ENCODE results near the gene RPS17. TPM values are rescaled to one million over a fixed set of nuclear protein-coding genes. Genes with fewer than 3 reads are reported as not detected.
"Not testable (repeated sequence)": the region's sequence is repeated elsewhere in the genome, so short reads cannot be mapped to it uniquely, and the experiment has no call there.

RPS17 gene
- total RNA-seq, 2 experiments from 2014 or later, result 2,581 to 2,594 TPM

DNA sequence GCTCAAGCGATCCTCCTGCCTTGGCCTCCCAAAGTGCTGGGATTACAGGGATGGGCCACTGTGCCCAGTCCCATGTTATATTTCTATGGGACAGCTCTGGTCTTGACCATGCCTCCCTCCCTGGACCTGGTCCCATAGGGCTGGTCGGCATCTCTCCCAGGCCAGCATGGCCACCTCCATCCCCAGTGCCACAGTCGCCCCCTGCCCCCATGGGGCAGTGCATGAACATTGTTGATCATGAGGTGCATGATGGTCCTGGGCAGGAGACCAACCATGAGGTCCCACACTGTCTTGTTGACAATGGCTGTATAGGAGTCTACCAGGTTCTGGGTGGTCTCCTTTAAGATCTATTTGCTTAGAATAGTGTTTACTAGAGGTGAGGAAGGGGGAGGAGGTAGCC lies 6.5 kb downstream of the RPS17 start:
- peaks cover 36% of the 10 kb centered on the region for H3K4me1 Mint-ChIP-seq (ENCODE audit: low read depth)
- CTCF ChIA-PET, result no interaction called here
- no peak overlapping the region for H3K4me3 Mint-ChIP-seq
- POLR2A ChIA-PET, result no interaction called here
- intact Hi-C loops (cut with micrococcal nuclease), result no loop called here
- H3K36me3 Mint-ChIP-seq, result peaks cover 46% of the 10 kb centered on the region
- no peak for DNase-seq
- no peaks in the 10 kb centered on the region for H3K27me3 Mint-ChIP-seq
- no peaks in the 10 kb centered on the region for H3K9me3 Mint-ChIP-seq
- peak overlapping the region; percentile 36 for H3K27ac Mint-ChIP-seq

DNA sequence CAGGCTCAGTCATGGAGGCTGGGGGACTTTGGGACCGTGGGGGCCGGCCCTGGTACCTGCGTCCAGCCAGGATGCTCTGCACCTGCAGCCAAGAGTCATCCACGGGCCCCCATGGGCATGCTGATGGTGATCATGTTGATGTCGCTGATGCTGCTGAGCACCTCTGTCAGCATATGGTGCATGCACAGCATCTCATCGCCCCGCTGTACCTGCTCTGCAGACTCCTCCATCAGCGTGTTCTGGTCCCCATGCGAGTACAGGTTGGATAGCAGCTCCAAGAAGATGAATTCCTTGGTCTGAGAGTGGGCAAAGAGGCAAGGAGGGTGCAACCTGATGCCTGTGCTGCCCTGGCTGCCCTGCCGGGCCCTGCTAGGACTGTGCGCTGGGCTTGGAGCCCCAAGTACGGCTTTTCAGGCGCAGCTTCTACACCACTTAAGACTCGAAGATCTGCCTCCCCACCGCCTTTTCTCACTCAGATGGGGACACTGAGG lies 7.2 kb downstream of the RPS17 start:
- Mint-ChIP-seq H3K36me3 (peaks cover 39% of the 10 kb centered on the region), H3K27ac (no peak overlapping the region), H3K4me3 (no peak overlapping the region), H3K27me3 (no peaks in the 10 kb centered on the region), H3K4me1 (ENCODE audit: low read depth) (peaks cover 34% of the 10 kb centered on the region), H3K9me3 (no peaks in the 10 kb centered on the region)
- ChIA-PET CTCF (no interaction called here), POLR2A (no interaction called here)
- no peak for DNase-seq
- intact Hi-C loops (cut with micrococcal nuclease), result no loop called here

DNA sequence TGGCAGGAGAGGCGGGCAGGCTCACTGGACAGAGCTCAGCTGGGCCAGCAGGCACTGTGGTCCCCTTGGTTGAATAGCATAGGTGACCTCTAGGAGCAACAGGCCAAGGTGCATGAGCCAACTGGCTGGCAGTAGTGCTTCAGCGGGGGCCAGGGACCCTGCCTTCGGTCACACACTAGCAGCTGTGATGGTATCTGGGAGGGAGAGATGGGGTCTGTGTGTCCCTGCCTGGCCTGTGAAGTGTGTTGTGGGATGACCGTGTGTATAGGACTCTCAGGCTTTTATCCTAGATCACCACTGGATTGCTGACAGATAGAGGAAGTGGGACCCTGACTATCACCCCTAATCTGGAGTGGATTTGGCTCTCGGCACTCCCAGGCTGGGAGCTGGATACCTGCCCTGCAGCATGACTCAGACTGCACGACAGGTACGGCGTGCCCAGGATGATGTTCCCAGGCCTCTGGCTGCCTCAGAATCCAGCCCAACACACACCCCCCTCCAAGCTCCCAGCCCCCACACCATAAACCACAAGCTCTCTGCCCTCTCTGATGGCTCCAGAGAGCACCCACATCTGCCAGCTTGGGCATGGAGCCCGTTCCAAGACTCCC lies 7.8 kb downstream of the RPS17 start:
- Mint-ChIP-seq H3K9me3 (no peaks in the 10 kb centered on the region), H3K36me3 (peaks cover 33% of the 10 kb centered on the region), H3K27me3 (no peaks in the 10 kb centered on the region), H3K4me1 (ENCODE audit: low read depth) (peaks cover 29% of the 10 kb centered on the region), H3K27ac (no peak overlapping the region), H3K4me3 (no peak overlapping the region)
- no peak for DNase-seq
- POLR2A ChIA-PET, result interaction anchor here (2.5 kb wide), 1 partner anchor 8 kb away, joined by 17 read pairs; the partner anchor contains the start of gene RPS17
- intact Hi-C loops (cut with micrococcal nuclease), result no loop called here
- CTCF ChIA-PET, result interaction anchor here (3.2 kb wide), 1 partner anchor 9 kb away, joined by 58 read pairs; the partner anchor contains the start of gene RPS17

DNA sequence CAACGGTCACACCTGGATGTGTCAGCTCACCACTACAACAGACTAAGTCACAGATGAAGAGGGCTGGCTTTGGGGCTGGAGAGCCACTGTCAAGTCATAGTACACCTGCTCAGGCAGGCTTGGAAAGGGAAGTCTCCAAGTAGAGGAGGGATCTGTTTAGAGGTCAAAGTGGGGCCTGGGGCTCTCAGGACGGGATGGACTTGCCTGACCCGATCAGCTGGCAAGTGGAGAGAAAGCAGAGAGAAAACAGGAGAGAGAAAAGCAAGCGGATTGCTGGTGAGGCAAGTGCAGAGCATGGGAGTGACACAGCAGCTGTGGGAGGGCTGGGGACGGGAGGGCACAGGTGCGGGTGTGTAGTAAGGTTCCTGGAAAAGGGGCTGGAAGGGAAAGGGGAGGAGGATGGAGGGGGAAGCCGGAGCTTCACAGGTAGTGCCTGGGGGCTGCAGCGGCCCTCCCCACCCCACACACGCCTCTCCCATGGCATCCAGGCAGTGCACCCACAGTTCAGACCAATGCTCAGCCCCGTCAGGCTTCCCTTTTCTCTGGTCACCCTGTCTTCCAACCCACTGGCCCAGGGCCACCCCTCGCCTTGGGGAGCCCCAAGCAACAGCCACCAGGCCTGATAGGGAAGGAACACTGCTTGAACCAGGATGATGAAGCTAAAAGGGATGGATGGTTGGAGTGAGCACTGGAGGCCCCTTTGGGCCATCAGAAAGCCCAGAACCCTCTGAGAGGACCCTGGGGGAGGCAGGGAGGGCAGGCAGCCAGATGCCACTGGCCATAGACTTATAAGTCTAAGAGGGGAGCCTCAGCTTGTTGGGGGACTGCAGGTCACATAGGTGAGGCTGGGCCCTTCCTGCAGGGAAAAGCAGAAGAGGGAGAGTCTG lies 8.5 kb downstream of the RPS17 start:
- intact Hi-C loops (cut with micrococcal nuclease), result no loop called here

DNA sequence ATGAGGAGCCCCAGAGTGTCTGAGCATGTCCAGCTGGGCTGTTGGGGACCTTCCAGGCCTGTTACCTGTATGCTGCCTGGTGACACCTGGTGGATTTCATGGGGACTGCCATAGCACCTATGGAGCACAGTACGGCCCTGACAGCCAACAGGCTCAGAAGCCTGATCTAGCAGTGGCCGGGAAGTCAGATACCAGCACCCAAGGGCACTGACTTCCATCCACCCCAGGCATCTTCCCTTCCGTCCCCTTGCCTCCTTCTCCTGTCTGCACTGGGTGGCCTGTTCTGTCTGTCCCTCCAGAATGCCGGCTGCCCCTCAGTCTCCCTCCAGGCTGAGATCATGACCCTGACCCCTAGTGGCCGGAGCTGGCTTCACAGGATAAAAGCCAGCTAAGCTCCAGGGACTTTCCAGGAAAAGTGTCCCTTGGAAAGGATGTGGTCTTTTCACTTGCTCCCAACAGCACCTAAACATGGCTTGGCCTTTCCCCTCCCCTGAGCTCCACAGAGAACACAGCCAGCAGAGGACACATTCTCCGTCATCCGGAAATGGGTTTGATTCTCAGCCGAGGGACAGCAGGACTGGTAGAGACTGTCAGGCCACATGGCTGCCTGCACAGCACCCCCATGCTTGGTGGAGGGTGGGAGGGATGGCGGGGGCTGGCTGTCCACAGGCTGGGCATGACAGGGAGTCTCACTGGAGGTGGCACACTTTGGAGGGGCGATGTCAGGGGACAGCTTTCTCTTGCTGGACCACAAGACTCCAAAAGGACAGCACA lies 9.5 kb downstream of the RPS17 start:
- CTCF ChIA-PET, result interaction anchor here (0.7 to 3.2 kb wide), 19 partner anchors 10 to 586 kb away, joined by 3 to 58 read pairs (median 4); partner anchors contain the start of genes CPEB1, RAMAC and RPS17
- Mint-ChIP-seq H3K27ac (peak overlapping the region; percentile 76), H3K9me3 (no peaks in the 10 kb centered on the region), H3K36me3 (peaks cover 17% of the 10 kb centered on the region), H3K27me3 (no peaks in the 10 kb centered on the region), H3K4me1 (ENCODE audit: low read depth) (peaks cover 15% of the 10 kb centered on the region), H3K4me3 (peak overlapping the region; percentile 31)
- DNase-seq, result peak; percentile 78
- POLR2A ChIA-PET, result interaction anchor here (2.5 kb wide), 1 partner anchor 9 kb away, joined by 17 read pairs; the partner anchor contains the start of gene RPS17
- intact Hi-C loops (cut with micrococcal nuclease), result loop anchor here (1.0 kb wide), 2 partner anchors 10 to 470 kb away; partner anchors contain the start of gene RPS17

More for the DNA sequence above, 8.5 kb downstream of the RPS17 start:
- H3K27me3 Mint-ChIP-seq, result no peaks in the 10 kb centered on the region
- POLR2A ChIA-PET, result interaction anchor here (2.5 kb wide), 1 partner anchor 9 kb away, joined by 17 read pairs; the partner anchor contains the start of gene RPS17
- H3K9me3 Mint-ChIP-seq, result no peaks in the 10 kb centered on the region
- H3K36me3 Mint-ChIP-seq, result peaks cover 26% of the 10 kb centered on the region
- H3K27ac Mint-ChIP-seq, result peak overlapping the region; percentile 1
- H3K4me3 Mint-ChIP-seq, result no peak overlapping the region
- peak; percentile 9 for DNase-seq
- peaks cover 21% of the 10 kb centered on the region for H3K4me1 Mint-ChIP-seq (ENCODE audit: low read depth)
- CTCF ChIA-PET, result interaction anchor here (0.7 to 3.2 kb wide), 9 partner anchors 10 to 526 kb away, joined by 3 to 58 read pairs (median 5); partner anchors contain the start of genes RAMAC and RPS17

DNA sequence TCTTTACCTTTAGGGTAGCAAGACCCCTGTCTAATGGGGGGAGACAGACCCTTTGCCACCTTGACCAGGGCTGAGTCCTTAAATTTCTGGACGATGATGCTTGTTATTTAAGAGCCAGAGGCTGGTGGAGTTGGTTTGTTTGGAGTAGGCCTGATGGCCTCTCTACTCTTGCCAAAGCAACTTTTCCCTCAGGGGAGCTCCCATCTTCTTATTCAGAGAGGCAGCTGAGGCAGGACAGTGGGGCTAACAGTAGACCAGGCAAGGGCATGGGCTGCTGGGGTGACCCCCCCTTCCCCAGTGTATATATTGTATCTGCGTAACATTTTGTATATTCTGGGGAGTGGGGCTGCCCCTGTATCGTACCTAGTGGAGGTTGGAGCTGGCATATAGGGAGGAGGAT lies 10.3 kb downstream of the RPS17 start:
- Mint-ChIP-seq H3K4me3 (no peak overlapping the region), H3K27me3 (no peaks in the 10 kb centered on the region), H3K4me1 (ENCODE audit: low read depth) (peaks cover 14% of the 10 kb centered on the region), H3K36me3 (peaks cover 10% of the 10 kb centered on the region), H3K27ac (no peak overlapping the region), H3K9me3 (no peaks in the 10 kb centered on the region)
- intact Hi-C loops (cut with micrococcal nuclease), result loop anchor here (1.0 kb wide), 2 partner anchors 10 to 470 kb away; partner anchors contain the start of gene RPS17
- ChIA-PET POLR2A (interaction anchor here (2.5 kb wide), 1 partner anchor 10 kb away, joined by 17 read pairs; the partner anchor contains the start of gene RPS17), CTCF (interaction anchor here (1.3 to 3.2 kb wide), 4 partner anchors 11 to 528 kb away, joined by 4 to 58 read pairs (median 4); partner anchors contain the start of genes CPEB1 and RPS17)
- DNase-seq, result no peak

DNA sequence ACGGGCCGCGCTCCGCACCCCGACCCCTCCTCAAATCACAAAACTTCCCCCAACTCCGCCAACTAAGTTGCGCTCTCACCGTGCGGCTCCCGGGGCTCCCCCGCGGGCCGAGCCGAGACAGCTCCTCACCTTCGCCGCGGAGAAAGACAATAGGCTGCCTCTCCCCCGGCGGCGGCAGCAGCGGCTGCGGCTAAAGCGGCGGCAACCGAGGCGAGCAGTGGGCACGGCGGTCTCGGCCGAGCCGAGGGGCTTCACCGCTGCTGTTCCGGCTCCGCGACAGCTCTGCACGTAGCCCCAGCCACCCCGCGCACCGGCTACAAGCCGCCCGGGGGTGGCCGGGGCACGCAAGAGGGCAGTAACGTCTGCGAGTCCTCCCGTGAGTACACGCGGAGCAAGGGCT lies 26.7 kb downstream of the RPS17 start:
- H3K9me3 Mint-ChIP-seq; CTCF ChIA-PET; H3K36me3 Mint-ChIP-seq; H3K4me1 Mint-ChIP-seq (ENCODE audit: low read depth); DNase-seq; H3K27me3 Mint-ChIP-seq; H3K27ac Mint-ChIP-seq; H3K4me3 Mint-ChIP-seq; POLR2A ChIA-PET; intact Hi-C loops (cut with micrococcal nuclease): not testable (repeated sequence)

DNA sequence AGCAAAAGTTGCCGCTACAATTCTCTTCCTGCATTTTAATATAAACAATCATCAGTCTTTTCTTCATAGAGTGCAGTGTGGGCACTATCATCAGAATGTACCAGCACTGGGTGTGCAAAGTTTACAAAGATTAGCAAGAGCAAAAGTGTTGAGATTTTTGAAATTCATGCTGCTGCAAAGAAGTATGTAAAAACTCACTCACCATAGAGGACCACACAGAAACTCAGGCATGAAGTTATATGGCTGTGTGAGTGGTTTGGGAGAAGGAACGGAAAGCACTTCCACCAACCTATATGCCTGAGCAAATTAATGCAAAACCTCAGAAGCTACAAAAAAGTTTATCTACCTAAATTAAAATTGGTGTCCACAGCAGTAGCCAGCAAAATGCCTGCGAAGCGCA lies 32.6 kb downstream of the RPS17 start:
- H3K9me3 Mint-ChIP-seq; H3K4me3 Mint-ChIP-seq; H3K36me3 Mint-ChIP-seq; CTCF ChIA-PET; H3K4me1 Mint-ChIP-seq (ENCODE audit: low read depth); H3K27ac Mint-ChIP-seq; POLR2A ChIA-PET; H3K27me3 Mint-ChIP-seq; intact Hi-C loops (cut with micrococcal nuclease); DNase-seq: not testable (repeated sequence)

DNA sequence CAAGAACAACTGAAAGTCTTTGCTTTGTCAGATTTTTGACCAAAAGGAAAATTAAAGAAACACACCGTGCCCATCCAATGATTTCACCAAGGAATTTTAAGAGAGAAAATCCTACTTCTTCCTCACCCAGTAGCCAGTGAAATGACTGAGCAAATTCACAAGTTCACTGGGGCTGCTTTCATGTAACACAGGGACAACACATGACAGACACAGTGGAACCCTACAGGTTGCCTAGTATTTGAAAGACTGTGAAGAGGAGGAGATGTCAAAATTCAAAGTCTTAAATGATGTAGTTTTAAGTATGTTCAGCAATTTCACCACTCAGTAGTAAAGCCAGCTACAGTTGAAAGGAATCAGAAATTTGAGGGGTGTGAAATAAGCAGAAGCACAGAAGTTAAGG lies 33.2 kb downstream of the RPS17 start:
- DNase-seq, H3K36me3 Mint-ChIP-seq, POLR2A ChIA-PET: not testable (repeated sequence)

DNA sequence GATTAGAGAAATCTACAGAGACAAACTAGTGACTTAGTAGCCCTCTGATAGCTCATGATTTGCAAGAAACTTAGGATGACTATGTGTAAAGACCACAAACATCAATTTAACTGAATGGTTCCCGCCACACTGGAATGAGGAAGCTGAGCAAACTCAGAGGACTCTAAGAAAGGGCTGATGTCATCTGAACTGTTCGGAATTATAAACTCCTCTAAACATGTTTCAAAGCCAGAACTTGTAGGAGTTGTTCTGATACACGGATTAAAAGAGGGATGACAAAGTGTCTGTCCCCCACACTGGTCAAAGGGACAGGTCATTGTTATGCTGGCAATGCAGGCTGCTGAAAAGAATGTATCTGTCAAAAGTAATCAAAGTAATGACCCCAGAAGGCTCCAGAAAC lies 34.4 kb downstream of the RPS17 start:
- H3K4me1 Mint-ChIP-seq (ENCODE audit: low read depth); POLR2A ChIA-PET; CTCF ChIA-PET; H3K27ac Mint-ChIP-seq; DNase-seq; H3K4me3 Mint-ChIP-seq; H3K27me3 Mint-ChIP-seq; intact Hi-C loops (cut with micrococcal nuclease); H3K9me3 Mint-ChIP-seq; H3K36me3 Mint-ChIP-seq: not testable (repeated sequence)

More for the DNA sequence above, 33.2 kb downstream of the RPS17 start:
- H3K4me3 Mint-ChIP-seq; H3K27ac Mint-ChIP-seq; H3K27me3 Mint-ChIP-seq; intact Hi-C loops (cut with micrococcal nuclease); H3K4me1 Mint-ChIP-seq (ENCODE audit: low read depth); CTCF ChIA-PET; H3K9me3 Mint-ChIP-seq: not testable (repeated sequence)

DNA sequence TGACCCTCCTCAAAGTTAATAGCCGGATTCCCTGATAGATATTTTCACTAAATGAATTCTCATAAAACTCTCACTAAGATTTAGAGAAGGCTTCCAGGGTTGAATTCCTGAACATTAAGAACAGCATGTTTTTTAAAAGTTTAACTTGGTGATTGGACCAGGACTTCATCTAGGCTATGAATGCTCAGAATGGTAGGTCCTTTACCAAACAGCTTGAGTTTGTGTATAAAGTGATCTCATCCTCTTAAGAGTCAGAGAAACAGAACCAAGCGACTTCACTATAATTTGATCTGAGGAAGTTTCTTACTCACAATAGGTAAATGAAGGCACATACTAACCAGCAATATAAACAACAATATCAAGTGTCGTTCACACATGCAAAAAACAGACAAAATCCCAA lies 36.2 kb downstream of the RPS17 start:
- DNase-seq; H3K4me1 Mint-ChIP-seq (ENCODE audit: low read depth); POLR2A ChIA-PET; intact Hi-C loops (cut with micrococcal nuclease); CTCF ChIA-PET; H3K27ac Mint-ChIP-seq; H3K4me3 Mint-ChIP-seq; H3K27me3 Mint-ChIP-seq; H3K9me3 Mint-ChIP-seq; H3K36me3 Mint-ChIP-seq: not testable (repeated sequence)

Measured in activated CD4-positive, alpha-beta memory T cell treated with anti-CD3 and anti-CD28 coated beads for 36 hours (primary cell).